H1 (cell line): ENCODE data around the gene TM2D1. TPM values are rescaled to one million over a fixed set of nuclear protein-coding genes. Genes with fewer than 3 reads are reported as not detected.

ENCODE experiments used
- CTCF ChIA-PET: fragments of 300-600 bp; sonication (Branson Sonifier 250); formaldehyde crosslinking; loops from one replicate; lab custom pipeline; 2021; ENCODE audit not compliant: partially characterized antibody; lab: Charles Lee
- POLR2A ChIA-PET: fragments of 300-600 bp; sonication (Branson Sonifier 250); formaldehyde crosslinking; loops from one replicate; lab custom pipeline; 2021; ENCODE audit warnings: inconsistent platforms; ENCODE audit not compliant: partially characterized antibody; lab: Charles Lee
- DNase-seq, 2 experiments: peaks; one replicate each; pipeline versions ENCODE4 v3.0.0 to v3.0.0-alpha.2; 2010 to 2022; ENCODE audit warnings: low spot score in 2 of 2, low read depth in 1 of 2, mixed read lengths in 1 of 2
- FAIRE-seq: peaks from 2 replicates; lab custom pipeline; 2011; peaks lifted over from hg19 to GRCh38; lab: Jason Lieb, UNC
- H2AFZ ChIP-seq: 2 replicates; pipeline ENCODE4 v1.8.1; 2012; ENCODE audit warnings: low read length, inconsistent platforms
- H2AK5ac ChIP-seq: 2 replicates; pipeline ENCODE4 v1.6.1; 2013; ENCODE audit warnings: low read depth, low read length
- H2BK120ac ChIP-seq: replicated peaks from 2 replicates; pipeline ENCODE3; 2013; ENCODE audit warnings: low read depth, low read length, inconsistent platforms
- H2BK12ac ChIP-seq: 2 replicates; pipeline ENCODE4 v1.6.1; 2013; ENCODE audit warnings: low read depth, low read length
- H2BK15ac ChIP-seq: 2 replicates; pipeline ENCODE4 v1.6.1; 2013; ENCODE audit warnings: low read length
- H2BK20ac ChIP-seq: 2 replicates; pipeline ENCODE4 v1.6.1; 2013; ENCODE audit warnings: low read length
- H2BK5ac ChIP-seq: 2 replicates; pipeline ENCODE4 v1.6.1; 2013; ENCODE audit warnings: low read depth, low read length
- H3K14ac ChIP-seq: 2 replicates; pipeline ENCODE4 v1.6.1; 2013; ENCODE audit warnings: inconsistent platforms; ENCODE audit not compliant: insufficient read length
- H3K18ac ChIP-seq: 2 replicates; pipeline ENCODE4 v1.6.1; 2013; ENCODE audit warnings: low read length; ENCODE audit errors: extremely low read depth
- H3K23ac ChIP-seq: 2 replicates; pipeline ENCODE4 v1.6.1; 2013; ENCODE audit warnings: inconsistent platforms; ENCODE audit not compliant: insufficient read length
- H3K23me2 ChIP-seq: 2 replicates; pipeline ENCODE4 v1.6.1; 2013; ENCODE audit warnings: low read depth, low read length
- H3K27ac ChIP-seq: 2 replicates; pipeline ENCODE4 v1.6.1; 2011; ENCODE audit warnings: low read depth, low read length, inconsistent platforms
- H3K27me3 ChIP-seq, 4 experiments: replicated peaks in 1 of 4; 1 replicate in 1 of 4; 2 replicates in 3 of 4; pipeline versions ENCODE4 v1.6.1 to v1.8.1; 2011 to 2013; ENCODE audit warnings: low read length in 3 of 4, mild to moderate bottlenecking in 3 of 4, inconsistent platforms in 2 of 4, mixed read lengths in 2 of 4, moderate library complexity in 1 of 4; ENCODE audit not compliant: control insufficient read depth in 3 of 4, insufficient read depth in 3 of 4; ENCODE audit errors: extremely low read depth in 1 of 4
- H3K36me3 ChIP-seq, 4 experiments: 2 replicates each; pipeline versions ENCODE4 v1.6.1 to v1.8.1; 2011 to 2013; ENCODE audit warnings: mild to moderate bottlenecking in 4 of 4, low read length in 3 of 4, moderate library complexity in 2 of 4, control low read depth in 1 of 4, inconsistent platforms in 1 of 4; ENCODE audit not compliant: insufficient read depth in 4 of 4, control insufficient read depth in 2 of 4
- H3K4ac ChIP-seq: replicated peaks from 2 replicates; pipeline ENCODE3; 2013; ENCODE audit warnings: low read length, low read depth, mixed read lengths, inconsistent platforms; ENCODE audit not compliant: insufficient read length
- H3K4me1 ChIP-seq, 4 experiments: replicated peaks in 1 of 4; 1 replicate in 1 of 4; 2 replicates in 3 of 4; pipeline versions ENCODE4 v1.6.1 to v1.8.1; 2011 to 2013; ENCODE audit warnings: low read length in 3 of 4, inconsistent platforms in 2 of 4, mixed read lengths in 1 of 4; ENCODE audit not compliant: insufficient read depth in 4 of 4, control insufficient read depth in 3 of 4
- H3K4me2 ChIP-seq, 2 experiments: 2 replicates each; pipeline versions ENCODE4 v1.6.1 to v1.8.1; 2011 to 2013; ENCODE audit warnings: low read depth in 2 of 2, low read length in 2 of 2, control low read depth in 1 of 2, inconsistent platforms in 1 of 2, mild to moderate bottlenecking in 1 of 2; ENCODE audit not compliant: insufficient read depth in 1 of 2
- H3K4me3 ChIP-seq, 4 experiments: fragments of 200-600, 300-600 bp in 1 of 4; sonication (generic), shearing (Covaris generic), sonication (Bioruptor Twin) in 1 of 4; 2 replicates each; pipeline versions ENCODE4 v1.5.1 to v1.8.1; 2011 to 2016; ENCODE audit warnings: low read length in 4 of 4, low read depth in 3 of 4, control low read depth in 2 of 4, inconsistent platforms in 2 of 4, mild to moderate bottlenecking in 2 of 4, mixed read lengths in 1 of 4, moderate library complexity in 1 of 4; ENCODE audit not compliant: insufficient read depth in 2 of 4; ENCODE audit errors: extremely low read depth in 1 of 4
- H3K56ac ChIP-seq: replicated peaks from 2 replicates; pipeline ENCODE3; 2013; ENCODE audit warnings: low read depth, mild to moderate bottlenecking, mixed read lengths, low read length, inconsistent platforms; ENCODE audit not compliant: insufficient read length
- H3K79me1 ChIP-seq: 2 replicates; pipeline ENCODE4 v1.6.1; 2013; ENCODE audit warnings: low read depth, low read length, control low read depth
- H3K79me2 ChIP-seq, 2 experiments: 2 replicates each; pipeline versions ENCODE4 v1.6.1 to v1.8.1; 2012 to 2013; ENCODE audit warnings: low read length in 2 of 2, mild to moderate bottlenecking in 2 of 2, inconsistent platforms in 1 of 2; ENCODE audit not compliant: insufficient read depth in 2 of 2, control insufficient read depth in 1 of 2
- H3K9ac ChIP-seq, 4 experiments: replicated peaks in 1 of 4; 1 replicate in 1 of 4; 2 replicates in 3 of 4; pipeline versions ENCODE4 v1.6.1 to v1.8.1; 2011 to 2013; ENCODE audit warnings: low read depth in 3 of 4, low read length in 3 of 4, control low read depth in 2 of 4, mild to moderate bottlenecking in 2 of 4, moderate library complexity in 2 of 4, inconsistent platforms in 1 of 4; ENCODE audit errors: extremely low read depth in 1 of 4
- H3K9me3 ChIP-seq, 2 experiments: 2 replicates each; pipeline versions ENCODE4 v1.6.1 to v1.8.1; 2012 to 2013; ENCODE audit warnings: mild to moderate bottlenecking in 2 of 2, moderate library complexity in 2 of 2, control low read depth in 1 of 2, inconsistent platforms in 1 of 2, low read depth in 1 of 2, low read length in 1 of 2, mixed read lengths in 1 of 2; ENCODE audit not compliant: insufficient read depth in 2 of 2
- H4K20me1 ChIP-seq, 2 experiments: replicated peaks in 1 of 2; 2 replicates each; pipeline versions ENCODE3 to v1.8.1; 2011 to 2013; ENCODE audit warnings: inconsistent platforms in 2 of 2, low read length in 2 of 2, mild to moderate bottlenecking in 1 of 2; ENCODE audit not compliant: insufficient read depth in 2 of 2, control insufficient read depth in 1 of 2
- H4K5ac ChIP-seq: 2 replicates; pipeline ENCODE4 v1.6.1; 2013; ENCODE audit warnings: low read length, low read depth, mixed read lengths, inconsistent platforms; ENCODE audit not compliant: insufficient read length
- H4K8ac ChIP-seq: 2 replicates; pipeline ENCODE4 v1.8.0; 2013; ENCODE audit warnings: mild to moderate bottlenecking, moderate library complexity, low read length, inconsistent platforms; ENCODE audit not compliant: insufficient read depth; ENCODE audit errors: extremely low read depth
- H4K91ac ChIP-seq: replicated peaks from 2 replicates; pipeline ENCODE3; 2013; ENCODE audit warnings: low read length, mixed read lengths, inconsistent platforms; ENCODE audit not compliant: insufficient read length
- CHD1 ChIP-seq: IDR thresholded peaks from 2 replicates; pipeline ENCODE4 v1.6.1; 2012; ENCODE audit warnings: low read depth, low read length, improper control_type of control experiment
- CREB1 ChIP-seq: IDR thresholded peaks from 2 replicates; pipeline ENCODE4 v1.6.1; 2012; ENCODE audit warnings: inconsistent platforms
- EP300 ChIP-seq, 2 experiments: IDR thresholded peaks; 1 replicate in 1 of 2; 2 replicates in 1 of 2; pipeline ENCODE4 v1.6.1; 2011 to 2012; ENCODE audit warnings: low read depth in 2 of 2, low read length in 2 of 2, mild to moderate bottlenecking in 2 of 2, borderline replicate concordance in 1 of 2, inconsistent platforms in 1 of 2, moderate library complexity in 1 of 2
- JUND ChIP-seq: IDR thresholded peaks from 2 replicates; pipeline ENCODE4 v1.6.1; 2011; ENCODE audit warnings: mild to moderate bottlenecking, improper control_type of control experiment, low read length
- KDM1A ChIP-seq: fragments of 200-600, 300-600 bp; sonication (generic); IDR thresholded peaks from 2 replicates; pipeline ENCODE4 v1.7.1; 2016; ENCODE audit warnings: mild to moderate bottlenecking, low read length, borderline replicate concordance
- KDM4A ChIP-seq: IDR thresholded peaks from one replicate; pipeline ENCODE4 v1.7.1; 2012; ENCODE audit warnings: low read depth, mild to moderate bottlenecking, moderate library complexity, low read length, inconsistent platforms; ENCODE audit not compliant: severe bottlenecking
- TAF1 ChIP-seq: IDR thresholded peaks from 2 replicates; pipeline ENCODE4 v1.6.1; 2011; ENCODE audit warnings: mild to moderate bottlenecking, low read depth, low read length
- WGBS, 2 experiments: shearing (Covaris generic) in 1 of 2; methylation state at CpG; one replicate each; pipeline versions ENCODE4 v1.1.6 to v1.1.7; 2013 to 2015; ENCODE audit warnings: low lambda C conversion rate in 2 of 2, mixed read lengths in 2 of 2, inconsistent platforms in 1 of 2, low coverage in 1 of 2, missing lambda C conversion rate in 1 of 2; ENCODE audit not compliant: insufficient replicate concordance in 2 of 2, insufficient coverage in 1 of 2, insufficient read length in 1 of 2; ENCODE audit errors: extremely low coverage in 1 of 2, missing lambda C conversion rate in 1 of 2; 5-methylcytosine and 5-hydroxymethylcytosine counted together
- polyA plus RNA-seq, 7 experiments: library from polyadenylated mRNA; depleted of rRNA in 3 of 7; stranded (reverse) in 5 of 7; unstranded in 2 of 7; fragments of >200 nt in 5 of 7; fragments of 200-250 nt in 2 of 7; gene quantifications; 1 replicate in 5 of 7; 2 replicates in 1 of 7; 4 replicates in 1 of 7; pipeline versions ENCODE4 v1.2.1 to v1.2.3, GENCODE V29; 2011 to 2013; ENCODE audit warnings: missing spikeins in 2 of 7, mixed read lengths in 2 of 7
- total RNA-seq: library from RNA; stranded (reverse); fragmentation: NEBNext Ultra II Directional; extraction: Animal tissue kit (Norgen Biotek cat#: 25700); gene quantifications from 2 replicates; pipeline ENCODE4 v1.2.1, GENCODE V29; 2021
- TF ChIP-seq, protein P1 (sequence below): IDR thresholded peaks from 2 replicates; pipeline ENCODE4 v1.6.1; 2011; ENCODE audit warnings: low read length, improper control_type of control experiment

Gene TM2D1
- total and polyA plus RNA-seq, 2 of the 8 experiments (the other 6 are each of a cell fraction or from before 2014, with no cell fraction given) = 17.7 to 20.5 TPM

- Histone ChIP-seq H3K23ac (no peak overlapping the region), H4K5ac (no peak overlapping the region), H2AK5ac (no peak overlapping the region), H2BK20ac (no peak overlapping the region), H3K18ac (no peak overlapping the region), H4K91ac (no peak overlapping the region), H3K4me1 (no peaks in the 10 kb centered on the region), H3K9ac (no peak overlapping the region), H2BK120ac (no peak overlapping the region), H2BK15ac (no peak overlapping the region), H3K9me3 (no peaks in the 10 kb centered on the region), H2AFZ (no peak overlapping the region), H3K14ac (no peak overlapping the region), H3K4ac (no peak overlapping the region), H2BK12ac (no peak overlapping the region), H3K79me2 (no peaks in the 10 kb centered on the region), H3K4me3 (no peak overlapping the region), H3K27me3 (no peaks in the 10 kb centered on the region), H3K27ac (no peak overlapping the region), H2BK5ac (no peak overlapping the region), H4K20me1 (no peaks in the 10 kb centered on the region), H4K8ac (no peak overlapping the region), H3K36me3 (peaks cover 0 to 3% (median 0%) of the 10 kb centered on the region in 4 experiments; a peak in 1 of 8 replicates), H3K56ac (no peak overlapping the region), H3K23me2 (no peaks in the 10 kb centered on the region), H3K79me1 (no peaks in the 10 kb centered on the region), H3K4me2 (no peak overlapping the region)
- 85% methylated on average over 2 of the region's 2 CpGs; no CpG with 5 or more reads in 1 of the 2 experiments for WGBS, 2 experiments
- POLR2A ChIA-PET = no interaction called here
- FAIRE-seq = no peak
- DNase-seq = no peak
- no peak for TF ChIP-seq CHD1
- TF ChIP-seq, protein P1, sequence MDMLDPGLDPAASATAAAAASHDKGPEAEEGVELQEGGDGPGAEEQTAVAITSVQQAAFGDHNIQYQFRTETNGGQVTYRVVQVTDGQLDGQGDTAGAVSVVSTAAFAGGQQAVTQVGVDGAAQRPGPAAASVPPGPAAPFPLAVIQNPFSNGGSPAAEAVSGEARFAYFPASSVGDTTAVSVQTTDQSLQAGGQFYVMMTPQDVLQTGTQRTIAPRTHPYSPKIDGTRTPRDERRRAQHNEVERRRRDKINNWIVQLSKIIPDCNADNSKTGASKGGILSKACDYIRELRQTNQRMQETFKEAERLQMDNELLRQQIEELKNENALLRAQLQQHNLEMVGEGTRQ = no peak
- no peak for TF ChIP-seq KDM1A
- TF ChIP-seq JUND = no peak
- no peak for TF ChIP-seq TAF1
- TF ChIP-seq EP300 (IDR thresholded peaks at IDR 0.05; ENCODE audit: borderline replicate concordance in 1 of 2, low read depth in 2 of 2, low read length in 2 of 2) = no peak
- TF ChIP-seq KDM4A = no peak
- no peak for TF ChIP-seq CREB1
- CTCF ChIA-PET = interaction anchor here (0.6 to 1.0 kb wide), 2 partner anchors 15 to 460 kb away, joined by 3 read pairs; no protein-coding TSS in a partner anchor
Measured at GRCh38 chr1:61680500-61680899, 44.4 kb downstream of the TM2D1 start.
